GM12878 (cell line): Measurements from ENCODE around the gene RASAL1. TPM values are rescaled to one million over a fixed set of nuclear protein-coding genes. Genes with fewer than 3 reads are reported as not detected.

Source experiments
- ATAC-seq: fragments of 200-7000 bp; cut with Tn5 transposase; 3 replicates; pipeline ENCODE4 v1.9.1; 2020; ENCODE audit warnings: mild to moderate bottlenecking, moderate library complexity
- BruUV-seq: library from RNA; stranded (reverse); fragments of 400-500 nt; replicated peaks from 2 replicates; lab custom pipeline; 2021; lab: Mats Ljungman, UMichigan
- CTCF ChIA-PET: fragments of 300-600 bp; sonication (Branson Sonifier 250); formaldehyde crosslinking; extraction: SDS; loops from one replicate; lab custom pipeline; 2021; ENCODE audit warnings: inconsistent platforms; lab: Yijun Ruan, JAX
- POLR2A ChIA-PET: fragments of 350-600 bp; formaldehyde crosslinking; extraction: SDS; loops from one replicate; lab custom pipeline; 2021; ENCODE audit warnings: inconsistent platforms; lab: Charles Lee
- RAD21 ChIA-PET: fragments of 300-600 bp; sonication (Branson Sonifier 250); formaldehyde crosslinking; loops from one replicate; lab custom pipeline; 2023; ENCODE audit warnings: antibody characterized with exemption; ENCODE audit not compliant: unreplicated experiment; lab: Charles Lee
- SMC1A ChIA-PET: fragments of 300-600 bp; sonication (Branson Sonifier 250); formaldehyde crosslinking; loops from one replicate; lab custom pipeline; 2023; ENCODE audit not compliant: unreplicated experiment, uncharacterized antibody; lab: Charles Lee
- DNase-seq: peaks from one replicate; pipeline ENCODE4 v3.0.0-alpha.2; 2011; ENCODE audit warnings: low read depth, low spot score
- FAIRE-seq: peaks from 3 replicates; lab custom pipeline; 2011; peaks lifted over from hg19 to GRCh38; lab: Jason Lieb, UNC
- H2AFZ ChIP-seq: 2 replicates; pipeline ENCODE4 v1.6.0; 2011; ENCODE audit warnings: low read depth, low read length, control low read depth; ENCODE audit not compliant: control insufficient read depth
- H3K27ac ChIP-seq: 2 replicates; pipeline ENCODE4 v1.5.1; 2011; ENCODE audit warnings: control low read depth; ENCODE audit not compliant: control insufficient read depth, insufficient read depth
- H3K27me3 ChIP-seq, 2 experiments: replicated peaks in 1 of 2; 2 replicates each; pipeline versions ENCODE4 v1.6.0 to v1.6.1; 2011; ENCODE audit warnings: low read length in 1 of 2; ENCODE audit not compliant: control insufficient read depth in 2 of 2, insufficient read depth in 2 of 2
- H3K36me3 ChIP-seq, 2 experiments: 2 replicates each; pipeline ENCODE4 v1.5.1; 2011; ENCODE audit warnings: low read length in 1 of 2; ENCODE audit not compliant: control insufficient read depth in 2 of 2, insufficient read depth in 2 of 2
- H3K4me1 ChIP-seq: 2 replicates; pipeline ENCODE4 v1.6.1; 2011; ENCODE audit warnings: mild to moderate bottlenecking, low read length, moderate library complexity, mixed read lengths; ENCODE audit not compliant: control insufficient read depth, insufficient read depth
- H3K4me2 ChIP-seq: 2 replicates; pipeline ENCODE4 v1.6.0; 2011; ENCODE audit warnings: control low read depth; ENCODE audit not compliant: control insufficient read depth, insufficient read depth
- H3K4me3 ChIP-seq: fragments of 200-600 bp; sonication (generic); 2 replicates; pipeline ENCODE4 v1.5.1; 2016
- H3K79me2 ChIP-seq: 2 replicates; pipeline ENCODE4 v1.6.0; 2011; ENCODE audit warnings: low read length; ENCODE audit not compliant: control insufficient read depth, insufficient read depth
- H3K9ac ChIP-seq: 2 replicates; pipeline ENCODE4 v1.8.0; 2011; ENCODE audit warnings: low read length, control low read depth, mixed read lengths; ENCODE audit not compliant: control insufficient read depth, insufficient read depth
- H3K9me3 ChIP-seq: replicated peaks from 3 replicates; pipeline ENCODE4 v1.5.1; 2011; ENCODE audit warnings: mild to moderate bottlenecking, low read length; ENCODE audit not compliant: control insufficient read depth, insufficient read depth
- H4K20me1 ChIP-seq: 2 replicates; pipeline ENCODE4 v1.6.0; 2011; ENCODE audit not compliant: control insufficient read depth, insufficient read depth
- POLR2AphosphoS2 ChIP-seq: IDR thresholded peaks from 2 replicates; pipeline ENCODE4 v1.6.1; 2011; ENCODE audit warnings: low read depth, mild to moderate bottlenecking, low read length, improper control_type of control experiment, moderate library complexity
- RBBP5 ChIP-seq: fragments of 200-600 bp; sonication (generic); conservative IDR thresholded peaks from 2 replicates; pipeline ENCODE4 v1.6.1; 2016
- YY1 ChIP-seq: IDR thresholded peaks from 2 replicates; pipeline ENCODE4 v1.6.1; 2011; ENCODE audit warnings: low read depth, mild to moderate bottlenecking, low read length
- ZNF24 ChIP-seq: fragments of 450-650 bp; IDR thresholded peaks from 2 replicates; pipeline ENCODE4 v1.6.1; 2017; ENCODE audit warnings: antibody characterized with exemption, mild to moderate bottlenecking
- WGBS: methylation state at CpG from one replicate; pipeline ENCODE4 v1.1.6; 2016; ENCODE audit warnings: low lambda C conversion rate; ENCODE audit not compliant: insufficient replicate concordance, insufficient coverage; ENCODE audit errors: missing lambda C conversion rate; 5-methylcytosine and 5-hydroxymethylcytosine counted together
- in situ Hi-C: fragments of 300-500 bp; cut with MboI; formaldehyde crosslinking; loops from 9 replicates; pipeline ENCODE4 v1.14.3; 2018; ENCODE audit warnings: mixed read lengths
- intact Hi-C: fragments of 100-400 bp; cut with micrococcal nuclease; formaldehyde crosslinking; loops from one replicate; pipeline ENCODE4 v1.14.2; 2022; ENCODE audit not compliant: unreplicated experiment
- polyA plus RNA-seq, 11 experiments: library from polyadenylated mRNA; depleted of rRNA in 4 of 11; unstranded in 6 of 11; stranded (reverse) in 5 of 11; fragments of >200 nt; fragmentation: Nextera tagmentation in 4 of 11; fragmentation: Illumina TruSeq in 1 of 11; extraction: Ambion mirVana in 4 of 11; extraction: Trizol in 1 of 11; gene quantifications; 1 replicate in 1 of 11; 2 replicates in 10 of 11; pipeline versions ENCODE4 v1.2.1 to v1.2.3, GENCODE V29; 2011 to 2016; ENCODE audit warnings: inconsistent platforms in 2 of 11, missing spikeins in 2 of 11, low read depth in 1 of 11
- total RNA-seq, 4 experiments: library from RNA; depleted of rRNA in 3 of 4; stranded (reverse); fragments of >200 nt in 3 of 4; fragmentation: Illumina TruSeq in 1 of 4; extraction: Trizol in 1 of 4; gene quantifications; 2 replicates each; pipeline versions ENCODE4 v1.2.1 to v1.2.3, GENCODE V29; 2013 to 2021
- TF ChIP-seq, protein P1 (sequence below): fragments of 450-650 bp; IDR thresholded peaks from 2 replicates; pipeline ENCODE4 v1.6.1; 2014; ENCODE audit warnings: mild to moderate bottlenecking

Gene RASAL1
- total and polyA plus RNA-seq, 10 of the 15 experiments (the other 5 are each of a cell fraction or from before 2014, with no cell fraction given): 0.12 to 1.0 (median 0.52) TPM; not detected in 6

DNA sequence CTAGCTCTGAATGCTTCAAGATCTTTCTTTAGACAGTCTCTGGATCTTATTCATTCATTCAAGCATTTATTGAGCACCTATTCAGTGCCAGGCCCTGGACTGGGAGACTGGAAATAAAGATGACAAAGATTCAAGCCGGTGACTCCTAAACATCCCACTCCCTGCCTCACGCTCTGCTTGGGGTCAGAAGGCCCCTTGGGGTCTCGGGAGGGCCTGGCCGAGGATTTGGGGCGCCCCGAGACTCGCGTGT lies 79.3 kb downstream of the RASAL1 start:
- Histone ChIP-seq H3K36me3 (no peaks in the 10 kb centered on the region), H3K27ac (no peak overlapping the region), H2AFZ (no peak overlapping the region), H4K20me1 (peaks cover 3% of the 10 kb centered on the region), H3K4me2 (peak overlapping the region; percentile 2; the same call in 1 of the 2 replicates), H3K4me3 (peak overlapping the region; percentile 62; the same call in 1 of the 2 replicates), H3K27me3 (peaks cover 1 to 7% of the 10 kb centered on the region in 2 experiments; a peak in 3 of 4 replicates), H3K4me1 (peaks cover 11% of the 10 kb centered on the region), H3K9ac (no peak overlapping the region), H3K79me2 (peaks cover 7% of the 10 kb centered on the region), H3K9me3 (no peaks in the 10 kb centered on the region)
- no peak for DNase-seq
- SMC1A ChIA-PET: interaction anchor here (3.0 to 17.0 kb wide), 2 partner anchors 12 to 38 kb away, joined by 7 to 416 read pairs; no protein-coding TSS in a partner anchor
- RAD21 ChIA-PET: interaction anchor here (0.7 to 0.8 kb wide), 2 partner anchors 37 to 43 kb away, joined by 3 read pairs; no protein-coding TSS in a partner anchor
- in situ Hi-C loops (no loop called here), intact Hi-C loops (no loop called here)
- ATAC-seq: no peak; the same call in 2 of the 3 replicates
- BruUV-seq: no TSS peak
- WGBS: 20% methylated on average over 4 of the region's 8 CpGs
- CTCF ChIA-PET: interaction anchor here (0.7 to 3.4 kb wide), 3 partner anchors 33 to 42 kb away, joined by 3 to 18 read pairs (median 8); no protein-coding TSS in a partner anchor
- TF ChIP-seq POLR2AphosphoS2: no peak
- peak; percentile 59; the same call in 1 of the 2 replicates for TF ChIP-seq ZNF24
- TF ChIP-seq YY1: no peak
- TF ChIP-seq RBBP5: no peak
- TF ChIP-seq, protein P1, sequence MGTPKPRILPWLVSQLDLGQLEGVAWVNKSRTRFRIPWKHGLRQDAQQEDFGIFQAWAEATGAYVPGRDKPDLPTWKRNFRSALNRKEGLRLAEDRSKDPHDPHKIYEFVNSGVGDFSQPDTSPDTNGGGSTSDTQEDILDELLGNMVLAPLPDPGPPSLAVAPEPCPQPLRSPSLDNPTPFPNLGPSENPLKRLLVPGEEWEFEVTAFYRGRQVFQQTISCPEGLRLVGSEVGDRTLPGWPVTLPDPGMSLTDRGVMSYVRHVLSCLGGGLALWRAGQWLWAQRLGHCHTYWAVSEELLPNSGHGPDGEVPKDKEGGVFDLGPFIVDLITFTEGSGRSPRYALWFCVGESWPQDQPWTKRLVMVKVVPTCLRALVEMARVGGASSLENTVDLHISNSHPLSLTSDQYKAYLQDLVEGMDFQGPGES: no peak
- no peak for FAIRE-seq
- POLR2A ChIA-PET: interaction anchor here (1.1 to 1.2 kb wide), 2 partner anchors 26 to 34 kb away, joined by 3 to 4 read pairs; no protein-coding TSS in a partner anchor
